Sigmoid colon (tissue), 7 donors: ENCODE results near the gene CTSD. TPM values are rescaled to one million over a fixed set of nuclear protein-coding genes. Genes with fewer than 3 reads are reported as not detected.

ENCODE experiments used
- DNase-seq: peaks from one replicate; pipeline ENCODE4 v3.0.0-alpha.2; 2019
- H3K27ac ChIP-seq, 4 donors: fragments of 200-600 bp; sonication (generic); one replicate each; pipeline ENCODE4 v1.5.1; 2016 to 2019; ENCODE audit warnings: mild to moderate bottlenecking in 1 of 4
- H3K27me3 ChIP-seq, 3 donors: fragments of 200-600 bp; sonication (generic); one replicate each; pipeline ENCODE4 v1.5.1; 2019; ENCODE audit warnings: mild to moderate bottlenecking in 1 of 3
- H3K36me3 ChIP-seq, 4 donors: fragments of 200-600 bp; sonication (generic); one replicate each; pipeline ENCODE4 v1.5.1; 2016 to 2019
- H3K4me1 ChIP-seq, 4 donors: fragments of 200-600 bp; sonication (generic); one replicate each; pipeline ENCODE4 v1.5.1; 2017 to 2019
- H3K4me3 ChIP-seq, 4 donors: fragments of 200-600 bp; sonication (generic); one replicate each; pipeline ENCODE4 v1.5.1; 2017 to 2019; ENCODE audit warnings: mild to moderate bottlenecking in 2 of 4, moderate library complexity in 1 of 4
- H3K9me3 ChIP-seq, 4 donors: fragments of 200-600 bp in 3 of 4; sonication (generic) in 3 of 4; one replicate each; pipeline versions ENCODE4 v1.5.1 to v1.6.1; 2013 to 2019
- CTCF ChIP-seq, 4 experiments: fragments of 450-650 bp in 3 of 4; fragments of 200-600 bp in 1 of 4; IDR thresholded peaks; one replicate each; pipeline ENCODE4 v1.5.1; 2016 to 2019; ENCODE audit warnings: antibody characterized with exemption in 4 of 4, mild to moderate bottlenecking in 3 of 4, moderate library complexity in 2 of 4
- EP300 ChIP-seq, 4 donors: sonication (generic); formaldehyde crosslinking; IDR thresholded peaks; one replicate each; pipeline ENCODE4 v1.6.1; 2017; ENCODE audit warnings: antibody characterized with exemption in 4 of 4
- POLR2A ChIP-seq, 2 donors: fragments of 450-650 bp; IDR thresholded peaks; one replicate each; pipeline ENCODE4 v1.6.1; 2016; ENCODE audit warnings: antibody characterized with exemption in 2 of 2, mild to moderate bottlenecking in 2 of 2, moderate library complexity in 2 of 2
- POLR2AphosphoS5 ChIP-seq, 4 donors: sonication (generic); formaldehyde crosslinking; IDR thresholded peaks; one replicate each; pipeline ENCODE4 v1.6.1; 2017; ENCODE audit warnings: antibody characterized with exemption in 4 of 4
- WGBS, 2 donors: extraction: QIAGEN DNeasy Blood & Tissue Kit; methylation state at CpG; one replicate each; pipeline ENCODE4 v1.1.7; 2013; 5-methylcytosine and 5-hydroxymethylcytosine counted together
- intact Hi-C: fragments of 100-400 bp; cut with DNase I; formaldehyde crosslinking; loops from one replicate; pipeline ENCODE4 v1.15.1; 2023
- polyA plus RNA-seq, 3 donors: library from polyadenylated mRNA; stranded (reverse); fragments of 200-250 nt; gene quantifications; one replicate each; pipeline ENCODE4 v1.2.3, GENCODE V29; 2013
- total RNA-seq, 4 donors: library from RNA; depleted of rRNA; stranded (reverse); fragments of >200 nt; gene quantifications; one replicate each; pipeline ENCODE4 v1.1.0, GENCODE V29; 2016
- donor health status: healthy with polysubstance abuse.
- donor health status: Bipolar disorder and iron deficiency.
- donor health status: healthy.

The CTSD gene
- total and polyA plus RNA-seq, 7 donors: 173 to 1,586 (median 222) TPM

- Histone ChIP-seq H3K27me3 (no peaks in the 10 kb centered on the region), H3K4me3 (no peak overlapping the region), H3K9me3 (no peaks in the 10 kb centered on the region), H3K4me1 (peaks cover 0 to 13% (median 8%) of the 10 kb centered on the region in 4 donors), H3K27ac (peak overlapping the region in 1 of 4 donors; percentile 47), H3K36me3 (no peaks in the 10 kb centered on the region)
- TF ChIP-seq EP300 (IDR thresholded peaks at IDR 0.05) (no peak), POLR2AphosphoS5 (IDR thresholded peaks at IDR 0.05) (no peak), CTCF (IDR thresholded peaks at IDR 0.05) (no peak), POLR2A (IDR thresholded peaks at IDR 0.05) (no peak)
- 9 to 21% methylated on average over 14 to 15 of the region's 15 CpGs for WGBS, 2 donors
- intact Hi-C loops: no loop called here
- peak; percentile 81 for DNase-seq
Observed at GRCh38 chr11:1772270-1773130, 8.8 kb upstream of the CTSD start.

GRCh38 chr11:1771700-1772099 lies 8.0 kb upstream of the CTSD start:
- intact Hi-C loops: no loop called here

GRCh38 chr11:1771273-1771672 lies 7.5 kb upstream of the CTSD start:
- Histone ChIP-seq H3K4me3 (no peak overlapping the region), H3K27me3 (no peaks in the 10 kb centered on the region), H3K27ac (no peak overlapping the region), H3K9me3 (no peaks in the 10 kb centered on the region), H3K36me3 (no peaks in the 10 kb centered on the region), H3K4me1 (peaks cover 0 to 13% (median 8%) of the 10 kb centered on the region in 4 donors)
- TF ChIP-seq EP300 (IDR thresholded peaks at IDR 0.05) (no peak), CTCF (IDR thresholded peaks at IDR 0.05) (no peak), POLR2A (IDR thresholded peaks at IDR 0.05) (no peak), POLR2AphosphoS5 (IDR thresholded peaks at IDR 0.05) (no peak)
- WGBS, 2 donors: 88% methylated on average over 18 of the region's 18 CpGs
- DNase-seq: no peak
- intact Hi-C loops: no loop called here

More at GRCh38 chr11:1771700-1772099, 8.0 kb upstream of the CTSD start:
- Histone ChIP-seq H3K27me3 (no peaks in the 10 kb centered on the region), H3K4me1 (peaks cover 0 to 13% (median 8%) of the 10 kb centered on the region in 4 donors), H3K36me3 (no peaks in the 10 kb centered on the region), H3K27ac (no peak overlapping the region), H3K9me3 (no peaks in the 10 kb centered on the region), H3K4me3 (no peak overlapping the region)
- DNase-seq: peak; percentile 58
- 85 to 86% methylated on average over 6 of the region's 6 CpGs for WGBS, 2 donors
- TF ChIP-seq POLR2AphosphoS5 (IDR thresholded peaks at IDR 0.05) (no peak), POLR2A (IDR thresholded peaks at IDR 0.05) (no peak), CTCF (IDR thresholded peaks at IDR 0.05) (no peak), EP300 (IDR thresholded peaks at IDR 0.05) (no peak)

- peaks cover 0 to 13% (median 8%) of the 10 kb centered on the region in 4 donors for H3K4me1 ChIP-seq
- no peaks in the 10 kb centered on the region for H3K9me3 ChIP-seq
- no peak overlapping the region for H3K27ac ChIP-seq
- no peaks in the 10 kb centered on the region for H3K27me3 ChIP-seq
- WGBS, 2 donors: 27 to 72% methylated on average over 5 of the region's 5 CpGs
- TF ChIP-seq POLR2AphosphoS5 (IDR thresholded peaks at IDR 0.05) (no peak), EP300 (IDR thresholded peaks at IDR 0.05) (no peak), POLR2A (IDR thresholded peaks at IDR 0.05) (no peak), CTCF (IDR thresholded peaks at IDR 0.05) (no peak)
- intact Hi-C loops: no loop called here
- no peak overlapping the region for H3K4me3 ChIP-seq
- peak; percentile 60 for DNase-seq
- H3K36me3 ChIP-seq: no peaks in the 10 kb centered on the region
Observed at GRCh38 chr11:1770528-1770927, 6.8 kb upstream of the CTSD start.
